A549 treated with CORT108297 at 1 μM for 4 hours (cell line): ENCODE data around the gene ELF4. TPM values are rescaled to one million over a fixed set of nuclear protein-coding genes. Genes with fewer than 3 reads are reported as not detected.

Experiments
- total RNA-seq: library from RNA; stranded (reverse); fragments of 200-300 nt; extraction: Qiagen RNA extraction; gene quantifications from 5 replicates; pipeline ENCODE4 v1.2.3, GENCODE V29; 2022

The ELF4 gene
- 28.9 to 32.5 TPM (median 31.1 TPM) in 5 replicates for total RNA-seq

GRCh38 chrX:130110379-130111219, at the start of gene ELF4:
TSS of gene ELF4 (minus strand) at chrX:130110497. CDS start at chrX:130081330, 29,167 bp downstream.

Other genes starting within 250 kb of the ELF4 start
- gene UTP14A, start 204.3 kb downstream of the ELF4 start, total RNA-seq: 40.8 to 59.7 TPM (median 43.6 TPM) in 5 replicates
- gene BCORL1, start 127.9 kb downstream of the ELF4 start, total RNA-seq: 6.1 to 11.1 TPM (median 9.7 TPM) in 5 replicates
- gene AIFM1, start 55.3 kb upstream of the ELF4 start, total RNA-seq: 67.7 to 73.8 TPM (median 73.0 TPM) in 5 replicates
- gene RAB33A, start 61.5 kb upstream of the ELF4 start, total RNA-seq: 0.10 to 0.31 TPM (median 0.20 TPM) in 5 replicates
- gene ZNF280C, start 158.4 kb upstream of the ELF4 start, total RNA-seq: 2.2 to 3.2 TPM (median 2.6 TPM) in 5 replicates
- 15.9 to 19.6 TPM (median 17.6 TPM) in 5 replicates for gene SLC25A14, start 229.4 kb upstream of the ELF4 start, total RNA-seq